Measurements from ENCODE around the gene RCOR1.

DNA sequence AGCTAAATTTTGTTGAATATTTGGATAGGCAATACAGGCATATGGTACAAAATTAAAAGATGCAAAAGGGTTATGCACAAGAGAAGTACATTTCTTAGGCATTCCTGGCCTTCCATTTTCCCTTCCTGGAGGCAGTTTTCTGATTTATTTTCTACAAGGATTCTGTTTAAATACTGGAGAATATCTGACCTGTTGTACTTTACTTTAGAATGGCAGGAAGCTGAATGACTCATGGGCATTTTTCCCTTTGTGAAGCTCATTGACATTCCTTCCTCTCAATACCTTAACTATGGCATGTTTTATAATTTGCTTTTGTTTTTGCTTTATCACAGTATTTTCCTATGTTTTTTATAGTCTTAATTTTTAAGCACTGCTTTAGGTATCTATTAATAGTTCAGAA is 62.7 kb downstream of the RCOR1 start:
- TF ChIP-seq, protein P1, sequence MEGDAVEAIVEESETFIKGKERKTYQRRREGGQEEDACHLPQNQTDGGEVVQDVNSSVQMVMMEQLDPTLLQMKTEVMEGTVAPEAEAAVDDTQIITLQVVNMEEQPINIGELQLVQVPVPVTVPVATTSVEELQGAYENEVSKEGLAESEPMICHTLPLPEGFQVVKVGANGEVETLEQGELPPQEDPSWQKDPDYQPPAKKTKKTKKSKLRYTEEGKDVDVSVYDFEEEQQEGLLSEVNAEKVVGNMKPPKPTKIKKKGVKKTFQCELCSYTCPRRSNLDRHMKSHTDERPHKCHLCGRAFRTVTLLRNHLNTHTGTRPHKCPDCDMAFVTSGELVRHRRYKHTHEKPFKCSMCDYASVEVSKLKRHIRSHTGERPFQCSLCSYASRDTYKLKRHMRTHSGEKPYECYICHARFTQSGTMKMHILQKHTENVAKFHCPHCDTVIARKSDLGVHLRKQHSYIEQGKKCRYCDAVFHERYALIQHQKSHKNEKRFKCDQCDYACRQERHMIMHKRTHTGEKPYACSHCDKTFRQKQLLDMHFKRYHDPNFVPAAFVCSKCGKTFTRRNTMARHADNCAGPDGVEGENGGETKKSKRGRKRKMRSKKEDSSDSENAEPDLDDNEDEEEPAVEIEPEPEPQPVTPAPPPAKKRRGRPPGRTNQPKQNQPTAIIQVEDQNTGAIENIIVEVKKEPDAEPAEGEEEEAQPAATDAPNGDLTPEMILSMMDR (IDR thresholded peaks at IDR 0.05) = no peak
- no peak for TF ChIP-seq POLR2A (IDR thresholded peaks at IDR 0.05)
- TF ChIP-seq EP300 (IDR thresholded peaks at IDR 0.05) = no peak

Measured in ovary (tissue), 3 donors.